GM18499 (cell line): ENCODE results near the gene NEU3.
"Not testable (repeated sequence)": the region's sequence is repeated elsewhere in the genome, so short reads cannot be mapped to it uniquely, and the experiment has no call there.

ENCODE experiments used
- ATAC-seq: cut with Tn5 transposase; IDR thresholded peaks from one replicate; pipeline ENCODE4 v1.9.1; 2021; ENCODE audit warnings: moderate number of reproducible peaks; ENCODE audit not compliant: insufficient read depth, unreplicated experiment

NEU3 gene

DNA sequence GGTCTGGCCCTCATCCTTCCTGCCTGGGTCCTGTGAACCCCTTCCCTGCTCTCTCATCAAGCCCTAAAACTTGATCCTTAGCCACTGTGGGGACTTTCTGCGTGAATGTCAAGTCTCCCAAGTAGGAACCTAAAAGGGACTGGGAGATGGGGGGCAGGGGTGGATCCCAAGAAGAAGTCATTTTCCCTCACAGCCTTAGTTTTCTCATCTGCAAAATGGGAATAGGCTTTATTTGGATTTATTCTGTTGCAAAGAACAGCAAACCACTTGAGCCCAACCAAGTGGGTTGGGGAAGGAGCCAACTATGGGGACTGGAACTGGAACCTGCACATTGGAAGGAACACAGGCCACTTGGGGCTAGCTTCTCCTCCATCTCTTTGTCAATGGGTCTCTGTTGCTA lies 36.8 kb downstream of the NEU3 start:
- no peak for ATAC-seq

GRCh38 chr11:75028321-75028720 lies 39.6 kb downstream of the NEU3 start:
- ATAC-seq: no peak

GRCh38 chr11:75028724-75029123 lies 40.0 kb downstream of the NEU3 start:
- ATAC-seq: no peak

DNA sequence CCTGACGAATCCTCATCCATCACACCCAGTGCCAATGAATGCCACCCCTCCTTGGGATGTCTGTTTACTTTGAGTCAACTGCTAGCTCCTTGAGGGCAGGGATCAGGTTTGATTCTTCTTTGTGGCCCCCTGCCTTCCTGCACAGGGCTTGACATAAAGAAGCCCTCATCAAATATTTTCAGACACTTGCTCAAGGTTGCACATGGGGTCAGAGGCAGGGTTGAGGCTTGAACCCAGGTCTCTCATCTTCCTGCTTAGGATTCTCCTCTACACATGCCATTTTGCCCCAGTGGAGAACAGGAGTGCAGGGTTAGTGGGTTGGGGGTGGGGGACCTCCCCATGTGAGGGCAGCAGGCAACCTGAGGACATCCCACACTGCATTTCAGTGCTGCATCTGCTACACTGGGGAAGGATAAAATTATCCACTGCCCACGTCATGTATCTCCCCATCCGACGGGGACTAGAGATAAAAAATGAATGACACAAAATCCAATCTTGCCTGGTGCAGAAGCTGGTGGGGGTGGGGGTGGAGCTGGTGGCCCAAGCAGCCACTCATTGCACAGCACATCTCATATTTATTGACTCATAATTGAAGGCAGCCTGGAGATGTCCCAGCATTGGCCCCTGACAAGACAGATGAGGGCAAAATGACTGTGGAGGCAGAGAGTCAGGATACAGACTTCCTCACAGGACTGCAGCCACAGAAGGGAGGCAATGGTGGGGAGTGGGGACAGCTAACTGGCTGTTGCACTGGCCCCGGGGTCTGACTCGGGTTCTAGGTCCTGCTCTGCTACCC lies 41.3 kb downstream of the NEU3 start:
- no peak for ATAC-seq

- no peak for ATAC-seq
Measured at GRCh38 chr11:75031224-75031753, 42.6 kb downstream of the NEU3 start.

- no peak for ATAC-seq
Measured at GRCh38 chr11:75031771-75032549, 43.2 kb downstream of the NEU3 start.

GRCh38 chr11:75032550-75032935 lies 43.8 kb downstream of the NEU3 start:
- ATAC-seq: no peak

DNA sequence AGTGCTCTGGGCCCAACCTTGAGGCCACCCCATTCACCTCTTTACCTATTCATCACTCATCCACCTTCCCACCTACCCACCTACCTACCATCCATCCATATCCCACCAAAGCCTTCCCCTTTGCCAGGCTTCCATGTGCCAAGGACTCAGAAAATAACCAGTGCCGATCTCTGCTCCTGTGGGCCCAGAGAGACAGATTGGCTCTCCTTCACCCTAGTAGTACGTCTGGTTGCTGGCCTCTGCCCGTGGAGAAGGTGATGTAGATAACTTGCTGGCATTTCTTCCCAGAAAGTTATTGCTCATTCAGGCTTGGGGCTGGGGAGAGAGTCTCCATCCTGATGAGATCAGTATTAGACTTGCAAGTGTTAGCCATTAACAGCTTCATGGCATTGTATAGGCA lies 45.2 kb downstream of the NEU3 start:
- ATAC-seq: no peak

DNA sequence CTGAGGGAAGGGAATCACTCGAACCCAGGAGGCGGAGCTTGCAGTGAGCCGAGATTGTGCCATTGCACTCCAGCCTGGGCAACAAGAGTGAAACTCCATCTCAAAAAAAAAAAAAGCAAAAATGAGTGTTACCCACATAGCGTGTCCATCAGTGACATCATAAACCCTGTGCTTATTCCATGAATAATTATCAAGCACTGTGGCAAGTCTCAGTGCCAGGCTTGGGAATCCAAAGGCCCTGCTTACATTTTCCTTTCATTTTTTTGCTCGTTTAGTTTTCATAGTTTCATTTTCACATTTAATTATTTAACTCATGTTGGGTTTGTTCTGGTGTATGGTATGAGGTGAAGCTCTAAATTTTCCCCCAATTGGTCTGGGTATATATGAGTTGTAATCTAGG lies 46.5 kb downstream of the NEU3 start:
- no peak for ATAC-seq

GRCh38 chr11:75035911-75036565 lies 47.3 kb downstream of the NEU3 start:
- no peak for ATAC-seq

DNA sequence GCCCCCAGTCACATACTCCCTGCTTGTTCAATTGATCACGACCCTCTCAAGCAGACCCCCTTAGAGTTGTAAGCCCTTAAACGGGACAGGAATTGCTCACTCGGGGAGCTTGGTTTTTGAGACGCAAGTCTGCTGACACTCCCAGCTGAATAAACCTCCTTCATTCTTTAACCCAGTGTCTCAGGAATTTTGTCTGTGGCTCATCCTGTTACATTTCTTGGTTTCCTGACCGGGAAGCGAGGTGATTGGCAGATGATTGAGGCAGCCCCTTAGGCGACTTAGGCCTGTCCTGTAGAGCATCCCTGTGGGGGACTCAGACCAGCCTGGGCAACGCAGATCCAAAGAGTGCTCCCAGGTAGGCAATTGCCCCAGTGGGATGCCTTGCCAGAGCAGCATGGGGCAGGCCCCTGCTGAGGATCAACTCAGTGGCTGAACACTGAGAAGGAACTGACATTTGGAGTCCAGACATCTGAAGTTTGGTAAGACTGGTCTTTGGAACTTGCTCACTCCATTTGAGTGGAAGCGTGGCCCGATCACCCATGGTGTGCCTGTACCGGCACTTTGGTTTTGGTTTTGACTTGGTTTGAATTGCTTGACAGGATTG lies 51.5 kb downstream of the NEU3 start:
- no peak for ATAC-seq

GRCh38 chr11:75041263-75041662 lies 52.5 kb downstream of the NEU3 start:
- no peak for ATAC-seq

DNA sequence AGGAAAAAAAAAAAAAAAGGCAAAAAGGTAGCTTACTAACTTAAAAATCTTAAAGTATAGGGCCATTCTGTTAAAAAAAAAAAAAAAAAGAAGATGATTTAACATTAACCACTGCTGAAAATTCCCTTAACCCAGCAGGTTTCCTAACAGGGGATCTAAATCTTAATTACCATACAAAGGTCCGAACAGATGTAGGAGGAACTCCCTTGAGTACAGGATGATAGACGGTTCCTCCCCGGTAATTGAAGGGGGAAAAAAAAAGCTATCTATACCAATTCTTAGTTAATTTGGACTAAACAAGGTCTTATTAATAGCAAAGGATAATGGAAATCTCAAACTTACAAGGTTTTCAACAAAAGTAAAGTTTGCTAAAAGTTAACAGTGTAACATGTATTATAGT lies 53.1 kb downstream of the NEU3 start:
- not testable (repeated sequence) for ATAC-seq

- ATAC-seq: not testable (repeated sequence)
Measured at GRCh38 chr11:75044381-75045170, 55.8 kb downstream of the NEU3 start.

DNA sequence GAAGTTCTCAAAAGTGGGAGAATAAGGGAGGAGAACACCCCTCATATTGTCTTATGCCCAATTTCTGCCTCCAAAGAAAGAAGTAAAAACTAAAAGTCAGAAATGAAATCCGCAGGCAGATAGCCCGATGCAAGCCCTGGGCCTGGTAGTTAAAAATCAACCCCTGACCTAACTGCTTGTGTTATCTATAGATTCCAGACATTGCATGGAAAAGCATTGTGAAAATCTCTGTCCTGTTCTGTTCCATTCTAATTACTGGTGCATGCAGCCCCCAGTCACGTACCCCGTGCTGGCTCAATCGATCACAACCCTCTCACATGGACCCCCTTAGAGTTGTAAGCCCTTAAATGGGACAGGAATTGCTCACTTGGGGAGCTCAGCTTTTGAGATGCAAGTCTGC lies 57.9 kb downstream of the NEU3 start:
- ATAC-seq: not testable (repeated sequence)

- no peak for ATAC-seq
Measured at GRCh38 chr11:75047191-75047590, 58.5 kb downstream of the NEU3 start.

DNA sequence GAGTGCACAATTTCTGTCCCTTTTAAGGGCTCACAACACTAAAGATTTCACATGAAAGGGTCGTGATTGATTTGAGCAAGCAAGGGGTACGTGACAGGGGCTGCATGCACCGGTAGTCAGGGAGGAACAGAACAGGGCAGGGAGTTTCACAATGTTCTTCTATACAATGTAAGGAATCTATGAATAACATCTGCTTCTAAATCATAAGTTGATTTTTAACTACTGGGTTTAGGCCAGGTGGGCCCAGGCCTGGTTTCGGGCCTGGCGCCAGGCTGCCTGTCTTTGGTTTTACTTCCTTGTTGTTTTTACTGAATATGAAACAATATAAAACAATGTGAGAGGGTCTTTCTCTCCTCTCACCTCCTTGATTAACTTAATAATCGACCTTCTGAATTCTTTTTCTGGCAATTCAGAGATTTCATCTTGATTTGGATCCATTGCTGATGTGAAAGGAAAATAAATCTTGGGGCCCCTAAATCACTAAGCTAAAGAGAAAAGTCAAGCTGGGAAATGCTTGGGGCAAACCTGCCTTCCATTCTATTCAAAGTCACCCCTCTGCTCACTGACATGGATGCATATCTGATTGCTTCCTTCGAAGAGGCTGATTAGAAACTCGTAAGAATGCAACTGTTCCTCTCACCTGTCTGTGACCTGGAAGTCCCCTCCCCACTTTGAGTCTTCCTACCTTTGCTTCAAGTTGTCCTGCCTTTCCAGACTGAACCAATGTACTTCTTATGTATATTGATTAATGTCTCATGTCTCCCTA lies 61.0 kb downstream of the NEU3 start:
- ATAC-seq: not testable (repeated sequence)

DNA sequence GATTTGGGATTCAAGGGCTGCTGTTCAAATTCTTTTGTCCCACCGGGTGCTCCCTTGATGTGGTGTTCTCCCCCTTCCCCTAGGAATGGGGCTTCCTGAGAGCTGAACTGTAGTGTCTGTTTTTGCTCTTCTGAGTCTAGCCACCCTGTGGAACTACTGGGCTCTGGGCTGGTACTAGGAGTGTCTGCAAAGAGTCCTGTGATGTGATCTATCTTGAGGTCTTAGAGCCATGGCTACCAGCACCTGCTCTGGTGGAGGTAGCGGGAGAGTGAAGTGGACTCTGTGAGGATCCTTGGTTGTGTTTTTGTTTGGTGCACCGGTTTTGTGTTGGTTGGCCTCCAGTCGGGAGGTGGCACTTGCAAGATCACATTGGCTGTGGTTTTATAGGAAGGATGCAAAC lies 61.8 kb downstream of the NEU3 start:
- ATAC-seq: no peak

DNA sequence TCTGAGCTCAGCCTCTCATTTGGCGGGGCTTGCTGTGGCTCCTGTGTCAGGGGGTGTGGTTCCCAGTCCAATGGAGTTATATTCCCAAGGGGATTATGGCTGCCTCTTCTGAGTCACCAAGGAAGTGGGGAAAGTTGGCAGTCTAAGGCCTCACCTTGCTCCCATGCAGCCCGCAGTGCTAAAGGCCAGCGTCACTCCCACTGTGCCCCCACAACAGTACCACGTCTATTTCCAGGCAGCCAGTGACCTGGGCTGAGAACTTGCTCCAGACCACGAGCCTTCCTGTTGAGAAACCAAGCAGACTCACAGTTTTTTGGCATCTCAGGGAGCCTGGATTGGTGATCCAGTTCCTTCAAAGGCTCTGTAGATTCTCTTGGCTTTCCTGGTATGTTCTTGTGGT lies 62.3 kb downstream of the NEU3 start:
- no peak for ATAC-seq
